Measurements from ENCODE around the gene RALGAPA2. TPM values are rescaled to one million over a fixed set of nuclear protein-coding genes. Genes with fewer than 3 reads are reported as not detected.

RALGAPA2 gene
- total RNA-seq, 2 experiments from 2014 or later: 14.3 to 17.2 TPM

- Mint-ChIP-seq H3K9me3 (no peaks in the 10 kb centered on the region), H3K27ac (no peak overlapping the region), H3K36me3 (ENCODE audit: low read depth) (no peaks in the 10 kb centered on the region), H3K4me1 (ENCODE audit: low read depth) (peaks cover 6% of the 10 kb centered on the region), H3K4me3 (no peak overlapping the region), H3K27me3 (peaks cover 4% of the 10 kb centered on the region)
- ChIA-PET CTCF (no interaction called here), POLR2A (interaction anchor here (0.6 kb wide), 1 partner anchor 75 kb away, joined by 3 read pairs; no protein-coding TSS in a partner anchor)
- no peak for TF ChIP-seq CTCF (IDR thresholded peaks at IDR 0.05)
- intact Hi-C loops (cut with micrococcal nuclease): no loop called here
- ATAC-seq (no peak), DNase-seq (no peak)
Observed at GRCh38 chr20:20741087-20742045, 28.9 kb upstream of the RALGAPA2 start.

- Mint-ChIP-seq H3K36me3 (ENCODE audit: low read depth) (no peaks in the 10 kb centered on the region), H3K27ac (no peak overlapping the region), H3K27me3 (peaks cover 4% of the 10 kb centered on the region), H3K4me1 (ENCODE audit: low read depth) (peaks cover 6% of the 10 kb centered on the region), H3K9me3 (no peaks in the 10 kb centered on the region), H3K4me3 (no peak overlapping the region)
- no peak for ATAC-seq
- intact Hi-C loops (cut with micrococcal nuclease): no loop called here
- no peak for TF ChIP-seq CTCF (IDR thresholded peaks at IDR 0.05)
- DNase-seq: no peak
- ChIA-PET POLR2A (interaction anchor here (0.6 kb wide), 1 partner anchor 74 kb away, joined by 3 read pairs; no protein-coding TSS in a partner anchor), CTCF (no interaction called here)
Observed at GRCh38 chr20:20740541-20740940, 28.1 kb upstream of the RALGAPA2 start.

- no peaks in the 10 kb centered on the region for H3K27me3 Mint-ChIP-seq
- DNase-seq: peak; percentile 10
- ChIA-PET POLR2A (interaction anchor here (0.7 to 1.4 kb wide), 3 partner anchors 25 to 782 kb away, joined by 3 read pairs; no protein-coding TSS in a partner anchor), CTCF (no interaction called here)
- no peaks in the 10 kb centered on the region for H3K36me3 Mint-ChIP-seq (ENCODE audit: low read depth)
- H3K4me1 Mint-ChIP-seq (ENCODE audit: low read depth): peaks cover 19% of the 10 kb centered on the region
- H3K9me3 Mint-ChIP-seq: no peaks in the 10 kb centered on the region
- H3K27ac Mint-ChIP-seq: no peak overlapping the region
- no peak overlapping the region for H3K4me3 Mint-ChIP-seq
- no peak for ATAC-seq
- intact Hi-C loops (cut with micrococcal nuclease): no loop called here
- no peak for TF ChIP-seq CTCF (IDR thresholded peaks at IDR 0.05)
Observed at GRCh38 chr20:20737158-20737557, 24.7 kb upstream of the RALGAPA2 start.

DNA sequence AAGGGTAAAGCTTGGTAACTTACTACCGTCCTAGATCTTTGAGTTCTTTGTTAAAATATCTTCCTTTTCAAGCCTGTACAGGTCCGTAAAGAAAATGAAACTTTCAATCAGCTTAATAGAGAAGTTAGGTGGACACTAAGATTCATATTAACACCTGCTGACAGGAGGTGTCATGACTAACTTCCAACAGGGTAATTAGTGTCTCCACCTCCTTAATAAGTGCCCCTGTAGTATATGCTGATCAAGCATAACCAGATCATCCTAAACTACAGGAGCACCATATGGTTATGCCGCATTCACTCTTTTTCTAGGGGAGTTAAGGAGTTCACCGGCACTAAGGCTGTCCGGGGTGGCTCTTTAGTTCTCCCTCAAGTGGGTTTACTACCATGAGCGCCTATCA lies 23.9 kb upstream of the RALGAPA2 start:
- H3K36me3 Mint-ChIP-seq (ENCODE audit: low read depth): no peaks in the 10 kb centered on the region
- intact Hi-C loops (cut with micrococcal nuclease): no loop called here
- ATAC-seq: no peak
- peaks cover 19% of the 10 kb centered on the region for H3K4me1 Mint-ChIP-seq (ENCODE audit: low read depth)
- H3K27ac Mint-ChIP-seq: no peak overlapping the region
- H3K27me3 Mint-ChIP-seq: no peaks in the 10 kb centered on the region
- ChIA-PET CTCF (no interaction called here), POLR2A (interaction anchor here (0.7 to 1.4 kb wide), 2 partner anchors 36 to 783 kb away, joined by 3 read pairs; no protein-coding TSS in a partner anchor)
- DNase-seq: no peak
- TF ChIP-seq CTCF (IDR thresholded peaks at IDR 0.05): no peak
- no peaks in the 10 kb centered on the region for H3K9me3 Mint-ChIP-seq
- no peak overlapping the region for H3K4me3 Mint-ChIP-seq

DNA sequence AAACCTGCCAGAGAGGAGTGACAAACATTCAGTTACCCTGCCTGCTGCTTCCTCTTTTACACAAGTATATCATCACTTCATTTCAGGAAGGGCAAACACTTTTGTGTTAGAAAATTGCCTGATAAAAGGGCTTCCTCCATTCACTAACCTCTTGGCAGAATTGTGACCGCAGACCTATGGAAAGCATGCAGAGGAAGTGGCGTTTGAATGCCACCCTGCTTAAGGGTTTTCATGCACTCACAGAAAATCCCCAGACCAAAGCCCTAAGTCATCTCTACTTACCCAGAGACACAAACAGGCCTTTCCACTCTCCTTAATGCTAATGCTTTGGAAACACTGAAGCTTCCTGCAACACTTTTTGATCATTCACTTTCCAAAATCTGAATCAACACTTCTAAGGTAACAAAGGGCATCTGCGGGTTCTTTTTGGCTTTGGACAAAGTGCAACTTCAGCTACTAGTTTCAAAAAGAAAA lies 22.1 kb upstream of the RALGAPA2 start:
- H3K36me3 Mint-ChIP-seq (ENCODE audit: low read depth): no peaks in the 10 kb centered on the region
- intact Hi-C loops (cut with micrococcal nuclease): no loop called here

More for the DNA sequence above, 22.1 kb upstream of the RALGAPA2 start:
- DNase-seq: peak; percentile 76
- Mint-ChIP-seq H3K27me3 (no peaks in the 10 kb centered on the region), H3K27ac (peak overlapping the region; percentile 82), H3K4me3 (no peak overlapping the region), H3K4me1 (ENCODE audit: low read depth) (peaks cover 19% of the 10 kb centered on the region), H3K9me3 (no peaks in the 10 kb centered on the region)
- ChIA-PET CTCF (no interaction called here), POLR2A (no interaction called here)
- peak; percentile 82 for ATAC-seq
- no peak for TF ChIP-seq CTCF (IDR thresholded peaks at IDR 0.05)
